GM18861 (cell line): ENCODE results near the gene SACS.
A peak's percentile ranks its signal among the peaks of the same experiment; 100 is the strongest.

Experiments used
- ATAC-seq: cut with Tn5 transposase; IDR thresholded peaks from one replicate; pipeline ENCODE4 v1.9.1; 2021; ENCODE audit not compliant: unreplicated experiment

The SACS gene

GRCh38 chr13:23433171-23434153, at the start of gene SACS:
Gene SACS, minus strand, starts transcription at chr13:23433702. Its CDS starts 22,463 bp downstream, at chr13:23411239.
- ATAC-seq = no peak

GRCh38 chr13:23480324-23480723, 46.8 kb upstream of the SACS start:
- no peak for ATAC-seq

GRCh38 chr13:23477101-23477500, 43.6 kb upstream of the SACS start:
- no peak for ATAC-seq

GRCh38 chr13:23473221-23473620, 39.7 kb upstream of the SACS start:
- no peak for ATAC-seq

GRCh38 chr13:23472189-23472588, 38.7 kb upstream of the SACS start:
- ATAC-seq = no peak

GRCh38 chr13:23470790-23471614, 37.5 kb upstream of the SACS start:
- ATAC-seq = no peak

GRCh38 chr13:23469951-23470421, 36.5 kb upstream of the SACS start:
- no peak for ATAC-seq

- ATAC-seq = no peak
Observed at GRCh38 chr13:23468811-23469210, 35.3 kb upstream of the SACS start.

GRCh38 chr13:23467932-23468278, 34.4 kb upstream of the SACS start:
- ATAC-seq = no peak

- no peak for ATAC-seq
Observed at GRCh38 chr13:23467048-23467931, 33.8 kb upstream of the SACS start.

GRCh38 chr13:23466144-23467002, 32.9 kb upstream of the SACS start:
- peak; percentile 73 for ATAC-seq

- ATAC-seq = no peak
Observed at GRCh38 chr13:23463661-23464060, 30.2 kb upstream of the SACS start.

GRCh38 chr13:23462815-23463559, 29.5 kb upstream of the SACS start:
- ATAC-seq = no peak

- no peak for ATAC-seq
Observed at GRCh38 chr13:23461544-23461943, 28.0 kb upstream of the SACS start.

- no peak for ATAC-seq
Observed at GRCh38 chr13:23460921-23461320, 27.4 kb upstream of the SACS start.

- ATAC-seq = no peak
Observed at GRCh38 chr13:23460309-23460708, 26.8 kb upstream of the SACS start.

GRCh38 chr13:23458989-23459388, 25.5 kb upstream of the SACS start:
- ATAC-seq = no peak

- no peak for ATAC-seq
Observed at GRCh38 chr13:23456437-23457210, 23.1 kb upstream of the SACS start.
